Kasumi-1 (cell line): ENCODE measurements around the gene TRIM48.
"Not testable (repeated sequence)": the region's sequence is repeated elsewhere in the genome, so short reads cannot be mapped to it uniquely, and the experiment has no call there.

Experiments
- DNase-seq, 2 experiments: peaks; one replicate each; lab custom pipeline; 2025; lab: John Stamatoyannopoulos, UW

The TRIM48 gene, protein sequence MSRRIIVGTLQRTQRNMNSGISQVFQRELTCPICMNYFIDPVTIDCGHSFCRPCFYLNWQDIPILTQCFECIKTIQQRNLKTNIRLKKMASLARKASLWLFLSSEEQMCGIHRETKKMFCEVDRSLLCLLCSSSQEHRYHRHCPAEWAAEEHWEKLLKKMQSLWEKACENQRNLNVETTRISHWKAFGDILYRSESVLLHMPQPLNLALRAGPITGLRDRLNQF

DNA sequence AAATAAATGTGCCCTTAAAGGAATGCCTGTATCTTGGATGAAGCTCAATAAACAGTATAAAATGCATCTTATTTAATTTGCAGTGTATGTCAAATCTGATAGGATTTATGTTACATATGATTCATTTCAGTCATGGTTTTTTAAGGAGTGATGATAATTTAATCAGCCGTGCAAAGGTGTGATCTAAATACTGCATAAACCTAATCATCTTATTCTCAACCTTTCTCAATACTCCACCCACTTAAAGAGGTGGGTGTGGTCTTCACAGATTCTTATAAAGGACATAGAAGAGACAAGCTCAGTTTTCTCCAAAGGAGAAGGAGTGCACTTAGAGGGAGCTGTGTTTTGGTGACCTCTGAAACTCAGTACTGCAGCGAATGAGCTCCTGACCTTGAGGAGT, at the start of gene TRIM48:
Gene TRIM48 (plus strand): TSS at position 301 of the 400 bp plus-strand sequence. CDS start 113 bp downstream, outside the sequence.
- not testable (repeated sequence) for DNase-seq

GRCh38 chr11:55238316-55238715, 23.6 kb upstream of the TRIM48 start:
- not testable (repeated sequence) for DNase-seq

- no peak for DNase-seq
Measured at GRCh38 chr11:55263081-55263480, 1.1 kb downstream of the TRIM48 start.
